ENCODE measurements around the gene STAC. TPM values are rescaled to one million over a fixed set of nuclear protein-coding genes. Genes with fewer than 3 reads are reported as not detected.
"Not testable (repeated sequence)": the region's sequence is repeated elsewhere in the genome, so short reads cannot be mapped to it uniquely, and the experiment has no call there.

STAC gene
- total RNA-seq, 1 experiment from 2014 or later: not detected

DNA sequence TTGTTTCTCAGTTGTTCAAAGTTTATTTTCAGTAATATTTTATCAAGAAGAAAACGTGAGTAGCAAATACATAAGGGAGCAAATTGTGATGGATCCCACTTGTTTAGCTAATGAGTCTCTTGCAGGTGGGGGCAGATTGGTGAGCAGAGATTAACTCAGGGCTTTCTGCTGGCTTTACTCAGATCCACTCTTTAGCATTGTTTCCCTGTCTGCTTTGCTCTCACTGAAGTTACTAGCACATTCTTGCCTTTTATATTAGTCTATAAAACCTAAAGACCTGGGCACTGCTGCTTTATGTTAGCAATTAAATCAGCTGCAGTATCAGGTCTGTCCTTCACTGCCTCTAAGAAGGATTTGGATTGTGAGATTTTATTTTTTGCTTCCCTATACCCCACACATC lies 71.5 kb downstream of the STAC start:
- Histone ChIP-seq H3K4me3 (ENCODE audit: low read length) (no peak overlapping the region), H3K27me3 (ENCODE audit: low read length) (no peaks in the 10 kb centered on the region), H3K9me2 (replicated peaks; ENCODE audit: insufficient read depth, low read length) (no peaks in the 10 kb centered on the region), H3K36me3 (ENCODE audit: insufficient read depth, low read length) (no peaks in the 10 kb centered on the region), H2AFZ (ENCODE audit: low read length) (no peak overlapping the region), H3K9me3 (ENCODE audit: low read length) (no peaks in the 10 kb centered on the region), H3K4me2 (ENCODE audit: low read depth, low read length, poor library complexity, severe bottlenecking) (no peak overlapping the region), H4K20me1 (ENCODE audit: insufficient read depth, low read depth, low read length) (no peaks in the 10 kb centered on the region), H3K9ac (ENCODE audit: low read length) (no peak overlapping the region), H3K4me1 (ENCODE audit: low read length) (no peaks in the 10 kb centered on the region), H3K27ac (ENCODE audit: low read length) (no peak overlapping the region), H3K79me2 (ENCODE audit: low read length) (no peaks in the 10 kb centered on the region)
- DNase-seq: no peak

DNA sequence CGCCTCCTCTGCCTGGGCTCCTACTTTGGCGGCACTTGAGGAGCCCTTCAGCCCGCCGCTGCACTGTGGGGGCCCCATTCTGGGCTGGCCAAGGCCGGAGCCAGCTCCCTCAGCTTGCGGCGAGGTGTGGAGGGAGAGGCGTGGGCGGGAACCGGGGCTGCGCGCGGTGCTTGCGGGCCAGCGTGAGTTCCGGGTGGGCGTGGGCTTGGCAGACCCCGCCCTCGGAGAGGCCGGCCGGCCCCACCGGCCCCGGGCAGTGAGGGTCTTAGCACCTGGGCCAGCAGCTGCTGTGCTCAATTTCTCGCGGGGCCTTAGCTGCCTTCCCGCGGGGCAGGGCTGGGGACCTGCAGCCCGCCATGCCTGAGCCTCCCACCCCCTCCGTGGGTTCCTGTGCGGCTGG lies 72.9 kb downstream of the STAC start:
- not testable (repeated sequence) for H3K9me3 ChIP-seq (ENCODE audit: low read length); H2AFZ ChIP-seq (ENCODE audit: low read length); H3K4me2 ChIP-seq (ENCODE audit: low read depth, low read length, poor library complexity, severe bottlenecking); H4K20me1 ChIP-seq (ENCODE audit: insufficient read depth, low read depth, low read length); H3K27me3 ChIP-seq (ENCODE audit: low read length); H3K9me2 ChIP-seq (replicated peaks; ENCODE audit: insufficient read depth, low read length); H3K36me3 ChIP-seq (ENCODE audit: insufficient read depth, low read length); H3K4me1 ChIP-seq (ENCODE audit: low read length); DNase-seq; H3K4me3 ChIP-seq (ENCODE audit: low read length); H3K9ac ChIP-seq (ENCODE audit: low read length); H3K79me2 ChIP-seq (ENCODE audit: low read length); H3K27ac ChIP-seq (ENCODE audit: low read length)

DNA sequence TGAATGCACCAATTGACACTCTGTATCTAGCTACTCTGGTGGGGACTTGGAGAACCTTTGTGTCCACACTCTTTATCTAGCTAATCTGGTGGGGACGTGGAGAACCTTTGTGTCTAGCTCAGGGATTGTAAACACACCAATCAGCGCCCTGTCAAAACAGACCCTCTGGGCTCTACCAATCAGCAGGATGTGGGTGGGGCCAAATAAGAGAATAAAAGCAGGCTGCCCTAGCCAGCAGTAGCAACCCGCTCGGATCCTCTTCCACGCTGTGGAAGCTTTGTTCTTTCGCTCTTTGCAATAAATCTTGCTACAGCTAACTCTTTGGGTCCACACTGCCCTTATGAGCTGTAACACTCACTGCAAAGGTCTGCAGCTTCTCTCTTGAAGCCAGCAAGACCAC lies 73.6 kb downstream of the STAC start:
- H3K27me3 ChIP-seq (ENCODE audit: low read length); H3K4me2 ChIP-seq (ENCODE audit: low read depth, low read length, poor library complexity, severe bottlenecking); DNase-seq; H3K36me3 ChIP-seq (ENCODE audit: insufficient read depth, low read length); H3K79me2 ChIP-seq (ENCODE audit: low read length); H3K9me3 ChIP-seq (ENCODE audit: low read length); H3K4me1 ChIP-seq (ENCODE audit: low read length); H3K9ac ChIP-seq (ENCODE audit: low read length); H3K9me2 ChIP-seq (replicated peaks; ENCODE audit: insufficient read depth, low read length); H3K4me3 ChIP-seq (ENCODE audit: low read length); H4K20me1 ChIP-seq (ENCODE audit: insufficient read depth, low read depth, low read length); H3K27ac ChIP-seq (ENCODE audit: low read length); H2AFZ ChIP-seq (ENCODE audit: low read length): not testable (repeated sequence)

DNA sequence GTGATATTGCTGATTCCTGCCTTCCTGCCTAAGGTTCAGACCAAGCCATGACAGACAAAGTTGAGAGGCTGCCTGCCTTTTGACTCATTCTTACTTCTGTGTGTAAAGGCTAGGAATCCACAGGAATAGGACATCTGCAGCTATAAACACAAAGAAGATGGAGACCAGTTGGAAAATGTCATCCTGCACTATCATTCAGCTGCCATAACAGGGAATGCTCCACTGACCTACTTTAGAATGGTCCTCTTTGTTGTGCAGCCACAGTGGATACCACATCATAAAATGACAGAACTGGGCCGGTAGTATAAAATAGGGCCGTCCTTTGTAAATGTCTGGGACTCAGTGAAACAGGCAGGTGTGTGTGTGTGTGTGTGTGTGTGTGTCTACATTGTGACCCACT lies 75.1 kb downstream of the STAC start:
- H3K79me2 ChIP-seq (ENCODE audit: low read length): no peaks in the 10 kb centered on the region
- no peaks in the 10 kb centered on the region for H3K9me2 ChIP-seq (replicated peaks; ENCODE audit: insufficient read depth, low read length)
- no peaks in the 10 kb centered on the region for H3K36me3 ChIP-seq (ENCODE audit: insufficient read depth, low read length)
- no peaks in the 10 kb centered on the region for H3K27me3 ChIP-seq (ENCODE audit: low read length)
- H4K20me1 ChIP-seq (ENCODE audit: insufficient read depth, low read depth, low read length): no peaks in the 10 kb centered on the region
- H3K27ac ChIP-seq (ENCODE audit: low read length): no peak overlapping the region
- no peak overlapping the region for H3K9ac ChIP-seq (ENCODE audit: low read length)
- DNase-seq: no peak
- no peaks in the 10 kb centered on the region for H3K4me1 ChIP-seq (ENCODE audit: low read length)
- H2AFZ ChIP-seq (ENCODE audit: low read length): no peak overlapping the region
- H3K9me3 ChIP-seq (ENCODE audit: low read length): no peaks in the 10 kb centered on the region
- no peak overlapping the region for H3K4me2 ChIP-seq (ENCODE audit: low read depth, low read length, poor library complexity, severe bottlenecking)
- no peak overlapping the region for H3K4me3 ChIP-seq (ENCODE audit: low read length)

DNA sequence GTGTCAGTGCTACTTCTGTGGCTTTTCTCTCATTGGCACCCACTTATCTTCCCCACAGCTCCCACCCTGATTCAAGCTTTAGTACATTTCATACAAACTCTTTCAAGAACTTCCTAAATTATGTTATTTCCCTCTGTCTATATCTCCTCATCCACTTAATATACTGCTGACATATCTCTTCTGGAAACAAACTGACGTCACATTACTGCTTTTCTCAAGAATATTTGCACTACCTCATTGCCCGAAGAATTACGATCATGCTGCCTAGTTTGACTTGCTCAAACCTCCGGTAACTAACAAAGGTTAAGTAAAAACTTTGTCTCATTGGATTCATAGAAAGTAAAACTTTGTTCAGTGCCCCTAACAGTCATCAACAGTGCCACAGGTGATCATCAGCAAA lies 76.5 kb downstream of the STAC start:
- Histone ChIP-seq H3K36me3 (ENCODE audit: insufficient read depth, low read length) (no peaks in the 10 kb centered on the region), H2AFZ (ENCODE audit: low read length) (no peak overlapping the region), H3K9me3 (ENCODE audit: low read length) (no peaks in the 10 kb centered on the region), H3K79me2 (ENCODE audit: low read length) (no peaks in the 10 kb centered on the region), H4K20me1 (ENCODE audit: insufficient read depth, low read depth, low read length) (no peaks in the 10 kb centered on the region), H3K9ac (ENCODE audit: low read length) (no peak overlapping the region), H3K27ac (ENCODE audit: low read length) (no peak overlapping the region), H3K4me1 (ENCODE audit: low read length) (no peaks in the 10 kb centered on the region), H3K27me3 (ENCODE audit: low read length) (no peaks in the 10 kb centered on the region), H3K4me2 (ENCODE audit: low read depth, low read length, poor library complexity, severe bottlenecking) (no peak overlapping the region), H3K4me3 (ENCODE audit: low read length) (no peak overlapping the region), H3K9me2 (replicated peaks; ENCODE audit: insufficient read depth, low read length) (no peaks in the 10 kb centered on the region)
- DNase-seq: no peak

DNA sequence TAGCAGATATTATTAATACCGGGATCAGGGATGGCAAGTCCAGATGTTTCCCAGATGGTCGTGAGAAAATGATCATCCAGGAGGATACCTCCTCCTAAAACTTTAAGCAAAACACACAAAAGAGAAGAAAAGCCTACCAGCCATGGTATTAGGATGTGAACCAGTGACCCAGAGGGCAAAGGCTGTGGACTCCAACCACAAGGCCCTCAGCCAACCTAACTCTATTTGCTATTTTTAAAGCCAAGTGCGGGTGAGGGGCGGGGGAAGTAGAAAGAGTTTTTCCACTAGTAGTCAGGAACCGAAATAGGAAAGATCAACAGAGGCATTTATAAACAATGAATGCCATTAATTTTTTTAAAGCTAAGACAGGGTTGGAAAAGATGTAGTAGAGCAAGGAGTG lies 77.4 kb downstream of the STAC start:
- no peaks in the 10 kb centered on the region for H3K27me3 ChIP-seq (ENCODE audit: low read length)
- no peaks in the 10 kb centered on the region for H4K20me1 ChIP-seq (ENCODE audit: insufficient read depth, low read depth, low read length)
- H3K36me3 ChIP-seq (ENCODE audit: insufficient read depth, low read length): no peaks in the 10 kb centered on the region
- H2AFZ ChIP-seq (ENCODE audit: low read length): no peak overlapping the region
- H3K9ac ChIP-seq (ENCODE audit: low read length): no peak overlapping the region
- H3K4me1 ChIP-seq (ENCODE audit: low read length): no peaks in the 10 kb centered on the region
- no peak overlapping the region for H3K27ac ChIP-seq (ENCODE audit: low read length)
- no peak for DNase-seq
- no peaks in the 10 kb centered on the region for H3K79me2 ChIP-seq (ENCODE audit: low read length)
- no peaks in the 10 kb centered on the region for H3K9me3 ChIP-seq (ENCODE audit: low read length)
- no peak overlapping the region for H3K4me3 ChIP-seq (ENCODE audit: low read length)
- no peak overlapping the region for H3K4me2 ChIP-seq (ENCODE audit: low read depth, low read length, poor library complexity, severe bottlenecking)
- no peaks in the 10 kb centered on the region for H3K9me2 ChIP-seq (replicated peaks; ENCODE audit: insufficient read depth, low read length)

DNA sequence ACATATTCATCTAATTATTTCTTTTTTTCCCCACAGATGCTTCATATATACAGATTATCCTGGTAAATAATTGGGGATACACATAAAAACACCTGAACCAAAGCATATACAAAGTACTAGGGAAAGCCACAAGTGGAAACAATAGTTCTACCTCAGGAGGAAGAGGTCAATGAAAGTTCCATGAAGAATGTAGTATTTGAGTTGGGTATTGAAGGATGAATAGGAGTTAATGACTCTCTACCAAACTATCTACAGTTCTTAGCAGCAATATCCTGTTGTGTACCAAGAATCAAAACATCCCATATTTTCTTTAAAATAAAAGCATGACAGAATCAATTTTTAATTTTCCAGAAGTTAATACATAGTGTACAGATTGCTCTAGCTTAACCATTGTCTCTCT lies 78.9 kb downstream of the STAC start:
- Histone ChIP-seq H2AFZ (ENCODE audit: low read length) (no peak overlapping the region), H3K9me3 (ENCODE audit: low read length) (no peaks in the 10 kb centered on the region), H4K20me1 (ENCODE audit: insufficient read depth, low read depth, low read length) (no peaks in the 10 kb centered on the region), H3K27me3 (ENCODE audit: low read length) (no peaks in the 10 kb centered on the region), H3K27ac (ENCODE audit: low read length) (no peak overlapping the region), H3K9me2 (replicated peaks; ENCODE audit: insufficient read depth, low read length) (no peaks in the 10 kb centered on the region), H3K4me3 (ENCODE audit: low read length) (no peak overlapping the region), H3K9ac (ENCODE audit: low read length) (no peak overlapping the region), H3K4me2 (ENCODE audit: low read depth, low read length, poor library complexity, severe bottlenecking) (no peak overlapping the region), H3K4me1 (ENCODE audit: low read length) (no peaks in the 10 kb centered on the region), H3K36me3 (ENCODE audit: insufficient read depth, low read length) (no peaks in the 10 kb centered on the region), H3K79me2 (ENCODE audit: low read length) (no peaks in the 10 kb centered on the region)
- no peak for DNase-seq

DNA sequence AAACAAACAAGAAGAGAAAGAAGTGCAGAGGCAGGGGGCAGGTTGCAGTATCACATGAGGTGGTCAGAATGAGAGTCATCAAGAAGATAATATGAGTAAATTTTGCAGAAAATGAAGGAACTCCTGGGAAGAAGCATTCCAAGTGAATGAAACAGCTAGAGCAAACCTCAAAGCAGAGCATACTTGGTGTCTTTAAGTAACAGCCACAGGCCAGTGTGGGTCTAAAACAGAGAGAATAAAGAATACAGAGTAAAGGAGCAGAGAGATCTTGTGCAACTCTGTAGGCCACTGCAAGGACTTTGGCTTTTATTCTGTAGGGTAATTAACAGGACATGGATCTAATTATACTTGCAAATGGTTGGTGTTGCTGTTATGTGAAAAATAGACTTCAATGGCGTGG lies 81.3 kb downstream of the STAC start:
- H3K79me2 ChIP-seq (ENCODE audit: low read length): no peaks in the 10 kb centered on the region
- H3K27ac ChIP-seq (ENCODE audit: low read length): no peak overlapping the region
- H3K4me3 ChIP-seq (ENCODE audit: low read length): no peak overlapping the region

DNA sequence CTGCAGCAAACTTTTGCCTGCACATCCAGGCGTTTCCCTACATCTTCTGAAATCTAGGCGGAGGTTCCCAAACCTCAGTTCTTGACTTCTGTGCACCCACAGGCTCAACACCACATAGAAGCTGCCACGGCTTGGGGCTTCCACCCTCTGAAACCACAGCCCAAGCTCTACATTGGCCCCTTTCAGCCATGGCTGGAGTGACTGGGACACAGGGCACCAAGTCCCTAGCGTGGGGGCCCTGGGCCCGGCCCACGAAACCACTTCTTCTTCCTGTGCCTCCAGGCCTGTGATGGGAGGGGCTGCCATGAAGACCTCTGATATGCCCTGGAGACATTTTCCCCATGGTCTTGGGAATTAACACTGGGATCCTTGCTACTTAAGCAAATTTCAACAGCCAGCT lies 91.7 kb downstream of the STAC start:
- not testable (repeated sequence) for H3K27me3 ChIP-seq (ENCODE audit: low read length); H3K4me1 ChIP-seq (ENCODE audit: low read length); H3K79me2 ChIP-seq (ENCODE audit: low read length); DNase-seq; H3K9me3 ChIP-seq (ENCODE audit: low read length); H3K36me3 ChIP-seq (ENCODE audit: insufficient read depth, low read length); H3K9ac ChIP-seq (ENCODE audit: low read length); H3K9me2 ChIP-seq (replicated peaks; ENCODE audit: insufficient read depth, low read length); H4K20me1 ChIP-seq (ENCODE audit: insufficient read depth, low read depth, low read length); H3K4me2 ChIP-seq (ENCODE audit: low read depth, low read length, poor library complexity, severe bottlenecking); H3K27ac ChIP-seq (ENCODE audit: low read length); H3K4me3 ChIP-seq (ENCODE audit: low read length); H2AFZ ChIP-seq (ENCODE audit: low read length)

More for the DNA sequence above, 81.3 kb downstream of the STAC start:
- H4K20me1 ChIP-seq (ENCODE audit: insufficient read depth, low read depth, low read length): no peaks in the 10 kb centered on the region
- no peak overlapping the region for H3K4me2 ChIP-seq (ENCODE audit: low read depth, low read length, poor library complexity, severe bottlenecking)
- H3K27me3 ChIP-seq (ENCODE audit: low read length): no peaks in the 10 kb centered on the region
- H3K9me2 ChIP-seq (replicated peaks; ENCODE audit: insufficient read depth, low read length): no peaks in the 10 kb centered on the region
- H3K36me3 ChIP-seq (ENCODE audit: insufficient read depth, low read length): no peaks in the 10 kb centered on the region
- no peaks in the 10 kb centered on the region for H3K9me3 ChIP-seq (ENCODE audit: low read length)
- no peak overlapping the region for H3K9ac ChIP-seq (ENCODE audit: low read length)
- no peak overlapping the region for H2AFZ ChIP-seq (ENCODE audit: low read length)
- no peak for DNase-seq
- no peaks in the 10 kb centered on the region for H3K4me1 ChIP-seq (ENCODE audit: low read length)

Measured in Karpas-422 (cell line).